GM12864 (cell line): ENCODE data around the gene OR6C65.
"Not testable (repeated sequence)": the region's sequence is repeated elsewhere in the genome, so short reads cannot be mapped to it uniquely, and the experiment has no call there.

ENCODE experiments used
- DNase-seq: peaks from one replicate; pipeline ENCODE4 v3.0.0-alpha.2; 2011; ENCODE audit warnings: low read depth
- H3K4me3 ChIP-seq: 2 replicates; pipeline ENCODE4 v1.5.1; 2011; ENCODE audit warnings: mild to moderate bottlenecking, low read depth, low read length, control low read depth
- CTCF ChIP-seq: IDR thresholded peaks from 2 replicates; pipeline ENCODE4 v1.5.1; 2011; ENCODE audit warnings: low read depth, mild to moderate bottlenecking, moderate library complexity, low read length, control low read depth, inconsistent platforms; ENCODE audit errors: missing control alignments

OR6C65 gene

GRCh38 chr12:55400229-55400628 is at the start of gene OR6C65:
Gene OR6C65 (plus strand): TSS chr12:55400529. CDS start chr12:55400529, 0 bp downstream.
- DNase-seq: no peak
- TF ChIP-seq CTCF: no peak
- H3K4me3 ChIP-seq: no peak within 1 kb of the TSS

DNA sequence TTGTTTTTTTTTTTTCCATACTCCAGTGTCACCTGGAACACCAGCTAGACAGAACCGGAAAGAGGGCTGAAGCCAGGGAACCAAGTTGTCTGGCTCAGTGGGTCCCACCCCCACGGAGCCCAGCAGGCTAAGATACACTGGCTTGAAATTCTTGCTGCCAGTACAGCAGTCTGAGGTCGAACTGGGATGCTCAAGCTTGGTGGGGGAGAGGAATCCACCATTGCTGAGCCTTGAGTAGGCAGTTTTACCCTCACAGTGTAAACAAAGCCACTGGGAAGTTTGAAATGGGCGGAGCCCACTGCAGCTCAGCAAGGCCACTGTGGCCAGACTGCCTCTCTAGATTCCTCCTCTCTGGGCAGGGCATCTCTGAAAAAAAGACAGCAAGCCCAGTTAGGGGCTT is 45.0 kb upstream of the OR6C65 start:
- H3K4me3 ChIP-seq, DNase-seq: not testable (repeated sequence)

- H3K4me3 ChIP-seq: no peak within 1 kb of the TSS
- DNase-seq: no peak
- TF ChIP-seq CTCF: no peak
Measured at GRCh38 chr12:55362675-55363074, 37.7 kb upstream of the OR6C65 start, which contains the start of gene OR6C75. Gene OR6C75 (plus strand): TSS chr12:55362975. CDS start chr12:55365111, 2,136 bp downstream.

GRCh38 chr12:55365086-55365485 is 35.2 kb upstream of the OR6C65 start:
- DNase-seq: no peak
- H3K4me3 ChIP-seq: no peak overlapping the region
- TF ChIP-seq CTCF: no peak

- no peak overlapping the region for H3K4me3 ChIP-seq
- no peak for DNase-seq
- TF ChIP-seq CTCF: no peak
Measured at GRCh38 chr12:55372521-55372920, 27.8 kb upstream of the OR6C65 start.

- TF ChIP-seq CTCF: no peak
- DNase-seq: no peak
- no peak overlapping the region for H3K4me3 ChIP-seq
Measured at GRCh38 chr12:55385891-55386290, 14.4 kb upstream of the OR6C65 start.

- no peak for DNase-seq
- TF ChIP-seq CTCF: no peak
- H3K4me3 ChIP-seq: no peak overlapping the region
Measured at GRCh38 chr12:55392032-55392795, 8.1 kb upstream of the OR6C65 start.
